Hepatocyte (in vitro differentiated cells): ENCODE data around the gene KCTD15.

Source experiments
- CTCF ChIP-seq: fragments of 200-600 bp; sonication (generic); IDR thresholded peaks from 2 replicates; pipeline ENCODE4 v1.5.1; 2016; ENCODE audit warnings: antibody characterized with exemption, mild to moderate bottlenecking; ENCODE audit not compliant: poor library complexity
- EZH2 ChIP-seq: fragments of 200-600 bp; sonication (generic); IDR thresholded peaks from 2 replicates; pipeline ENCODE4 v1.6.1; 2016; ENCODE audit warnings: antibody characterized with exemption, mild to moderate bottlenecking, borderline replicate concordance

DNA sequence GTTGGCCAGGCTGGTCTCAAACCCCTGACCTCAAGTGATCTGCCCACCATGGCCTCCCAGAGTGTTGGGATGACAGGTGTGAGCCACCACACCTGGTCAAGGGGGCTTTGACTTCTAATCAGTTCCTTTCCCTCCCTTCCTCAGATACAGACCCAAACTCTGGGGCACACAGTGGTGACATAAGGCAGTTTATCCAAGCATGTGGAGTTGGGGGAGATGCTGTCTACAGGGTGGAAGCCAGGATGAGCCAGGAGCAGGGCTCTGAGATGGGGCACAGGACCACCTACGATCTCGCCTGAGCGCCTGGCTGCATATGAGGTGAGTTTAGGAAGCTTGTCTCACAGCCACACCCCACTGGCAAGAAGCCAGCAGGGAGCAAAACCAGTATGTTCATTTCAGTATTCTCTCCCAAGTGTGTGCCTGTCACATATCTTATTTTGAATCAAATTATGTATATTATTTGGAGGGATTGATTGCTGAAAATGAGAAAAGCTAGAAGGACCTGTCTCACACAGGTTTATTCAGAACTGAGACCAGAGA, 67.7 kb downstream of the KCTD15 start:
- TF ChIP-seq EZH2 (no peak), CTCF (no peak)
